GM12878 (cell line): ENCODE measurements around the gene FAM120AOS. TPM values are rescaled to one million over a fixed set of nuclear protein-coding genes. Genes with fewer than 3 reads are reported as not detected.

Source experiments
- ATAC-seq: fragments of 200-7000 bp; cut with Tn5 transposase; 3 replicates; pipeline ENCODE4 v1.9.1; 2020; ENCODE audit warnings: mild to moderate bottlenecking, moderate library complexity
- BruUV-seq: library from RNA; stranded (reverse); fragments of 400-500 nt; replicated peaks from 2 replicates; lab custom pipeline; 2021; lab: Mats Ljungman, UMichigan
- CTCF ChIA-PET: fragments of 300-600 bp; sonication (Branson Sonifier 250); formaldehyde crosslinking; extraction: SDS; loops from one replicate; lab custom pipeline; 2021; ENCODE audit warnings: inconsistent platforms; lab: Yijun Ruan, JAX
- POLR2A ChIA-PET: fragments of 350-600 bp; formaldehyde crosslinking; extraction: SDS; loops from one replicate; lab custom pipeline; 2021; ENCODE audit warnings: inconsistent platforms; lab: Charles Lee
- RAD21 ChIA-PET: fragments of 300-600 bp; sonication (Branson Sonifier 250); formaldehyde crosslinking; loops from one replicate; lab custom pipeline; 2023; ENCODE audit warnings: antibody characterized with exemption; ENCODE audit not compliant: unreplicated experiment; lab: Charles Lee
- SMC1A ChIA-PET: fragments of 300-600 bp; sonication (Branson Sonifier 250); formaldehyde crosslinking; loops from one replicate; lab custom pipeline; 2023; ENCODE audit not compliant: unreplicated experiment, uncharacterized antibody; lab: Charles Lee
- DNase-seq: peaks from one replicate; pipeline ENCODE4 v3.0.0-alpha.2; 2011; ENCODE audit warnings: low read depth, low spot score
- FAIRE-seq: peaks from 3 replicates; lab custom pipeline; 2011; peaks lifted over from hg19 to GRCh38; lab: Jason Lieb, UNC
- H2AFZ ChIP-seq: 2 replicates; pipeline ENCODE4 v1.6.0; 2011; ENCODE audit warnings: low read depth, low read length, control low read depth; ENCODE audit not compliant: control insufficient read depth
- H3K27ac ChIP-seq: 2 replicates; pipeline ENCODE4 v1.5.1; 2011; ENCODE audit warnings: control low read depth; ENCODE audit not compliant: control insufficient read depth, insufficient read depth
- H3K27me3 ChIP-seq, 2 experiments: replicated peaks in 1 of 2; 2 replicates each; pipeline versions ENCODE4 v1.6.0 to v1.6.1; 2011; ENCODE audit warnings: low read length in 1 of 2; ENCODE audit not compliant: control insufficient read depth in 2 of 2, insufficient read depth in 2 of 2
- H3K36me3 ChIP-seq, 2 experiments: 2 replicates each; pipeline ENCODE4 v1.5.1; 2011; ENCODE audit warnings: low read length in 1 of 2; ENCODE audit not compliant: control insufficient read depth in 2 of 2, insufficient read depth in 2 of 2
- H3K4me1 ChIP-seq: 2 replicates; pipeline ENCODE4 v1.6.1; 2011; ENCODE audit warnings: mild to moderate bottlenecking, low read length, moderate library complexity, mixed read lengths; ENCODE audit not compliant: control insufficient read depth, insufficient read depth
- H3K4me2 ChIP-seq: 2 replicates; pipeline ENCODE4 v1.6.0; 2011; ENCODE audit warnings: control low read depth; ENCODE audit not compliant: control insufficient read depth, insufficient read depth
- H3K4me3 ChIP-seq: fragments of 200-600 bp; sonication (generic); 2 replicates; pipeline ENCODE4 v1.5.1; 2016
- H3K79me2 ChIP-seq: 2 replicates; pipeline ENCODE4 v1.6.0; 2011; ENCODE audit warnings: low read length; ENCODE audit not compliant: control insufficient read depth, insufficient read depth
- H3K9ac ChIP-seq: 2 replicates; pipeline ENCODE4 v1.8.0; 2011; ENCODE audit warnings: low read length, control low read depth, mixed read lengths; ENCODE audit not compliant: control insufficient read depth, insufficient read depth
- H3K9me3 ChIP-seq: replicated peaks from 3 replicates; pipeline ENCODE4 v1.5.1; 2011; ENCODE audit warnings: mild to moderate bottlenecking, low read length; ENCODE audit not compliant: control insufficient read depth, insufficient read depth
- H4K20me1 ChIP-seq: 2 replicates; pipeline ENCODE4 v1.6.0; 2011; ENCODE audit not compliant: control insufficient read depth, insufficient read depth
- ATF2 ChIP-seq: IDR thresholded peaks from 2 replicates; pipeline ENCODE4 v1.6.1; 2012; ENCODE audit warnings: low read length, inconsistent platforms
- CHD1 ChIP-seq: IDR thresholded peaks from 2 replicates; pipeline ENCODE4 v1.6.1; 2012; ENCODE audit warnings: low read depth, low read length, improper control_type of control experiment
- CREM ChIP-seq: IDR thresholded peaks from 2 replicates; pipeline ENCODE4 v1.6.1; 2014; ENCODE audit warnings: antibody characterized with exemption, low read depth
- ETV6 ChIP-seq, 2 experiments: fragments of 450-650 bp in 1 of 2; IDR thresholded peaks in 1 of 2; conservative IDR thresholded peaks in 1 of 2; 2 replicates each; pipeline ENCODE4 v1.6.1; 2014; ENCODE audit warnings: antibody characterized with exemption in 1 of 2, borderline replicate concordance in 1 of 2, low read depth in 1 of 2, mild to moderate bottlenecking in 1 of 2, moderate library complexity in 1 of 2
- HDGF ChIP-seq: fragments of 450-650 bp; IDR thresholded peaks from 2 replicates; pipeline ENCODE4 v1.6.1; 2016; ENCODE audit warnings: antibody characterized with exemption
- IKZF2 ChIP-seq, 2 experiments: fragments of 450-650 bp; IDR thresholded peaks; 2 replicates each; pipeline ENCODE4 v1.6.1; 2017; ENCODE audit warnings: mild to moderate bottlenecking in 2 of 2, moderate library complexity in 2 of 2
- IRF3 ChIP-seq: fragments of 450-650 bp; IDR thresholded peaks from 2 replicates; pipeline ENCODE4 v1.6.1; 2014; ENCODE audit warnings: mild to moderate bottlenecking
- MEF2B ChIP-seq: fragments of 450-650 bp; IDR thresholded peaks from 2 replicates; pipeline ENCODE4 v1.6.1; 2018; ENCODE audit warnings: mild to moderate bottlenecking, moderate library complexity; ENCODE audit not compliant: partially characterized antibody, poor library complexity, severe bottlenecking
- NKRF ChIP-seq: fragments of 450-650 bp; conservative IDR thresholded peaks from 2 replicates; pipeline ENCODE4 v1.6.1; 2017; ENCODE audit warnings: mild to moderate bottlenecking, moderate library complexity
- RAD21 ChIP-seq: IDR thresholded peaks from 2 replicates; pipeline ENCODE4 v1.6.1; 2011; ENCODE audit warnings: mild to moderate bottlenecking, low read depth, low read length, moderate library complexity; ENCODE audit not compliant: insufficient read depth
- RAD51 ChIP-seq: fragments of 450-650 bp; IDR thresholded peaks from 2 replicates; pipeline ENCODE4 v1.6.1; 2016; ENCODE audit warnings: moderate library complexity, mild to moderate bottlenecking, inconsistent platforms
- SIN3A ChIP-seq: IDR thresholded peaks from 2 replicates; pipeline ENCODE4 v1.6.1; 2012; ENCODE audit warnings: low read depth, low read length, improper control_type of control experiment
- SMC3 ChIP-seq: IDR thresholded peaks from 2 replicates; pipeline ENCODE4 v1.6.1; 2011; ENCODE audit warnings: low read length, improper control_type of control experiment, borderline replicate concordance
- ZBTB40 ChIP-seq: fragments of 450-650 bp; IDR thresholded peaks from 2 replicates; pipeline ENCODE4 v1.6.1; 2016; ENCODE audit warnings: mild to moderate bottlenecking, moderate library complexity, borderline replicate concordance
- WGBS: methylation state at CpG from one replicate; pipeline ENCODE4 v1.1.6; 2016; ENCODE audit warnings: low lambda C conversion rate; ENCODE audit not compliant: insufficient replicate concordance, insufficient coverage; ENCODE audit errors: missing lambda C conversion rate; 5-methylcytosine and 5-hydroxymethylcytosine counted together
- in situ Hi-C: fragments of 300-500 bp; cut with MboI; formaldehyde crosslinking; loops from 9 replicates; pipeline ENCODE4 v1.14.3; 2018; ENCODE audit warnings: mixed read lengths
- intact Hi-C: fragments of 100-400 bp; cut with micrococcal nuclease; formaldehyde crosslinking; loops from one replicate; pipeline ENCODE4 v1.14.2; 2022; ENCODE audit not compliant: unreplicated experiment
- polyA plus RNA-seq, 11 experiments: library from polyadenylated mRNA; depleted of rRNA in 4 of 11; unstranded in 6 of 11; stranded (reverse) in 5 of 11; fragments of >200 nt; fragmentation: Nextera tagmentation in 4 of 11; fragmentation: Illumina TruSeq in 1 of 11; extraction: Ambion mirVana in 4 of 11; extraction: Trizol in 1 of 11; gene quantifications; 1 replicate in 1 of 11; 2 replicates in 10 of 11; pipeline versions ENCODE4 v1.2.1 to v1.2.3, GENCODE V29; 2011 to 2016; ENCODE audit warnings: inconsistent platforms in 2 of 11, missing spikeins in 2 of 11, low read depth in 1 of 11
- total RNA-seq, 4 experiments: library from RNA; depleted of rRNA in 3 of 4; stranded (reverse); fragments of >200 nt in 3 of 4; fragmentation: Illumina TruSeq in 1 of 4; extraction: Trizol in 1 of 4; gene quantifications; 2 replicates each; pipeline versions ENCODE4 v1.2.1 to v1.2.3, GENCODE V29; 2013 to 2021

Gene FAM120AOS
- total and polyA plus RNA-seq, 10 of the 15 experiments (the other 5 are each of a cell fraction or from before 2014, with no cell fraction given): 15.9 to 55.1 (median 34.6) TPM

GRCh38 chr9:93496285-93496684 is 42.9 kb upstream of the FAM120AOS start:
- intact Hi-C loops: no loop called here
- CTCF ChIA-PET: no interaction called here
- Histone ChIP-seq H3K4me1 (no peaks in the 10 kb centered on the region; the same call in 1 of the 2 replicates), H2AFZ (no peak overlapping the region), H3K79me2 (no peaks in the 10 kb centered on the region; the same call in none of the 2 replicates), H3K27ac (no peak overlapping the region), H3K4me2 (no peak overlapping the region), H3K4me3 (no peak overlapping the region), H3K36me3 (peaks cover 29 to 32% of the 10 kb centered on the region in 2 experiments), H4K20me1 (no peaks in the 10 kb centered on the region; the same call in 1 of the 2 replicates), H3K9me3 (no peaks in the 10 kb centered on the region), H3K27me3 (no peaks in the 10 kb centered on the region), H3K9ac (no peak overlapping the region)
- SMC1A ChIA-PET: no interaction called here
- in situ Hi-C loops: no loop called here
- RAD21 ChIA-PET: no interaction called here
- TF ChIP-seq RAD21 (no peak), IRF3 (no peak), HDGF (no peak), CHD1 (no peak), SIN3A (no peak), MEF2B (no peak), IKZF2 (IDR thresholded peaks at IDR 0.05) (no peak), ZBTB40 (no peak), SMC3 (no peak), ATF2 (no peak), CREM (no peak), ETV6 (conservative IDR thresholded peaks at IDR 0.05 in 1 of 2, IDR thresholded peaks at IDR 0.05 in 1 of 2; ENCODE audit: borderline replicate concordance in 1 of 2, low read depth in 1 of 2) (no peak), NKRF (no peak), RAD51 (no peak)
- 86% methylated on average over 3 of the region's 3 CpGs for WGBS
- no peak for DNase-seq
- no peak for FAIRE-seq
- POLR2A ChIA-PET: no interaction called here
- no peak for ATAC-seq
- BruUV-seq: no TSS peak
